HEK293 (cell line): ENCODE results near the gene EHD2.

Experiments used
- ATF2 ChIP-seq: fragments of 450-650 bp; formaldehyde crosslinking; IDR thresholded peaks from 2 replicates; pipeline ENCODE4 v1.5.1; 2016; ENCODE audit warnings: missing biosample characterization, missing genetic modification characterization, low read depth
- GLI2 ChIP-seq: fragments of 450-650 bp; formaldehyde crosslinking; IDR thresholded peaks from 2 replicates; pipeline ENCODE4; 2017; ENCODE audit warnings: missing biosample characterization, missing genetic modification characterization, low read depth, borderline replicate concordance
- KLF10 ChIP-seq: fragments of 450-650 bp; IDR thresholded peaks from 2 replicates; pipeline ENCODE4 v1.5.1; 2018; ENCODE audit warnings: missing biosample characterization, mild to moderate bottlenecking, missing genetic modification characterization
- PRDM4 ChIP-seq: fragments of 450-650 bp; formaldehyde crosslinking; IDR thresholded peaks from 2 replicates; pipeline ENCODE4 v1.5.1; 2017; ENCODE audit warnings: missing biosample characterization, missing genetic modification characterization
- REST ChIP-seq: fragments of 450-650 bp; formaldehyde crosslinking; IDR thresholded peaks from 2 replicates; pipeline ENCODE4 v1.5.1; 2016; ENCODE audit warnings: missing biosample characterization, missing genetic modification characterization
- TSHZ1 ChIP-seq: fragments of 450-650 bp; formaldehyde crosslinking; IDR thresholded peaks from 2 replicates; pipeline ENCODE4 v1.5.1; 2016; ENCODE audit warnings: missing biosample characterization, missing genetic modification characterization, borderline replicate concordance
- ZBTB10 ChIP-seq: fragments of 450-650 bp; formaldehyde crosslinking; IDR thresholded peaks from 2 replicates; pipeline ENCODE4 v1.5.1; 2016; ENCODE audit warnings: missing biosample characterization, missing genetic modification characterization
- ZBTB49 ChIP-seq: fragments of 450-650 bp; formaldehyde crosslinking; IDR thresholded peaks from 2 replicates; pipeline ENCODE4 v1.5.1; 2016; ENCODE audit warnings: missing biosample characterization, missing genetic modification characterization, low read depth
- ZNF157 ChIP-seq: fragments of 450-650 bp; formaldehyde crosslinking; IDR thresholded peaks from 2 replicates; pipeline ENCODE4 v1.5.1; 2016; ENCODE audit warnings: missing biosample characterization, missing genetic modification characterization
- ZNF280D ChIP-seq: fragments of 450-650 bp; formaldehyde crosslinking; IDR thresholded peaks from 2 replicates; pipeline ENCODE4 v1.5.1; 2016; ENCODE audit warnings: missing biosample characterization, missing genetic modification characterization
- ZNF335 ChIP-seq: fragments of 450-650 bp; formaldehyde crosslinking; conservative IDR thresholded peaks from 2 replicates; pipeline ENCODE4 v1.5.1; 2016; ENCODE audit warnings: missing biosample characterization, missing genetic modification characterization
- ZNF645 ChIP-seq: fragments of 450-650 bp; formaldehyde crosslinking; IDR thresholded peaks from 2 replicates; pipeline ENCODE4; 2016; ENCODE audit warnings: missing biosample characterization, missing genetic modification characterization
- ZNF692 ChIP-seq: fragments of 450-650 bp; formaldehyde crosslinking; IDR thresholded peaks from 2 replicates; pipeline ENCODE4 v1.5.1; 2016; ENCODE audit warnings: missing biosample characterization, missing genetic modification characterization

The EHD2 gene

GRCh38 chr19:47745010-47745901 lies 32.0 kb downstream of the EHD2 start, which contains the start of gene NOP53 (continued):
- no peak for TF ChIP-seq ZBTB49 (tag by site-specific recombination)
- TF ChIP-seq ZNF645 (tag by site-specific recombination): no peak
- no peak for TF ChIP-seq GLI2 (tag by site-specific recombination)
- no peak for TF ChIP-seq ATF2 (tag by site-specific recombination)
- no peak for TF ChIP-seq PRDM4 (tag by site-specific recombination)
- 0 out of 2 replicates have a peak, but pooled peaks have one; percentile 6 for TF ChIP-seq KLF10 (tag by site-specific recombination)
- TF ChIP-seq ZNF280D (tag by site-specific recombination): peak; percentile 87
- TF ChIP-seq ZBTB10 (tag by site-specific recombination): no peak
- TF ChIP-seq ZNF692 (tag by site-specific recombination): peak; percentile 51; the same call in 1 of the 2 replicates
- TF ChIP-seq ZNF335 (tag by site-specific recombination): peak; percentile 82
- no peak for TF ChIP-seq ZNF157
- TF ChIP-seq REST (tag by site-specific recombination): no peak
- TF ChIP-seq TSHZ1 (tag by site-specific recombination): no peak
